ENCODE results near the gene SLC10A7. TPM values are rescaled to one million over a fixed set of nuclear protein-coding genes. Genes with fewer than 3 reads are reported as not detected.

Gene SLC10A7
- total RNA-seq, 1 donor from 2014 or later = 11.4 TPM

DNA sequence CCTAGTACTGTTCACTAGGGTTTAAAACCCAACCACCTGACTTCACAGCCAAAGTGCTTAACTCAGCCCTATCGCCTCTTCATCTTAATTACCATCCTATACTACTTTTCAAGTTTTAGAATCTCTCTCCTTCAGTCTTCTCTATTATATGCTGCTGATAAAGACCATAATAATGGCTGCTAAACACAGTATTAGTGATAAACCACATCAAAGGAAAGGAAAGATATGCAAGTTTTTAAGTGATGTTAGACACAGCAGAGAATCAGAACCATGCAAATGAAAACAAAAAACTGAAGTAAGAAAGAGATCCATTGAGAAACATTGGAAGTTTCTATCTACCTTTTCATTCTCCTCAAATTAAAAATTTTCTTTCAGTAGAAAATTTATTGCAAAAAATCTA lies 206.6 kb downstream of the SLC10A7 start:
- Histone ChIP-seq H3K9me3 (no peaks in the 10 kb centered on the region), H3K4me3 (no peak overlapping the region), H3K27ac (no peak overlapping the region), H3K36me3 (no peaks in the 10 kb centered on the region), H3K4me1 (no peaks in the 10 kb centered on the region), H3K27me3 (no peaks in the 10 kb centered on the region)
- DNase-seq (ENCODE audit: low spot score in 2 of 2) = no peak
- TF ChIP-seq, protein P1, sequence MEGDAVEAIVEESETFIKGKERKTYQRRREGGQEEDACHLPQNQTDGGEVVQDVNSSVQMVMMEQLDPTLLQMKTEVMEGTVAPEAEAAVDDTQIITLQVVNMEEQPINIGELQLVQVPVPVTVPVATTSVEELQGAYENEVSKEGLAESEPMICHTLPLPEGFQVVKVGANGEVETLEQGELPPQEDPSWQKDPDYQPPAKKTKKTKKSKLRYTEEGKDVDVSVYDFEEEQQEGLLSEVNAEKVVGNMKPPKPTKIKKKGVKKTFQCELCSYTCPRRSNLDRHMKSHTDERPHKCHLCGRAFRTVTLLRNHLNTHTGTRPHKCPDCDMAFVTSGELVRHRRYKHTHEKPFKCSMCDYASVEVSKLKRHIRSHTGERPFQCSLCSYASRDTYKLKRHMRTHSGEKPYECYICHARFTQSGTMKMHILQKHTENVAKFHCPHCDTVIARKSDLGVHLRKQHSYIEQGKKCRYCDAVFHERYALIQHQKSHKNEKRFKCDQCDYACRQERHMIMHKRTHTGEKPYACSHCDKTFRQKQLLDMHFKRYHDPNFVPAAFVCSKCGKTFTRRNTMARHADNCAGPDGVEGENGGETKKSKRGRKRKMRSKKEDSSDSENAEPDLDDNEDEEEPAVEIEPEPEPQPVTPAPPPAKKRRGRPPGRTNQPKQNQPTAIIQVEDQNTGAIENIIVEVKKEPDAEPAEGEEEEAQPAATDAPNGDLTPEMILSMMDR (IDR thresholded peaks at IDR 0.05) = no peak
- intact Hi-C loops (cut with DNase I) = no loop called here

DNA sequence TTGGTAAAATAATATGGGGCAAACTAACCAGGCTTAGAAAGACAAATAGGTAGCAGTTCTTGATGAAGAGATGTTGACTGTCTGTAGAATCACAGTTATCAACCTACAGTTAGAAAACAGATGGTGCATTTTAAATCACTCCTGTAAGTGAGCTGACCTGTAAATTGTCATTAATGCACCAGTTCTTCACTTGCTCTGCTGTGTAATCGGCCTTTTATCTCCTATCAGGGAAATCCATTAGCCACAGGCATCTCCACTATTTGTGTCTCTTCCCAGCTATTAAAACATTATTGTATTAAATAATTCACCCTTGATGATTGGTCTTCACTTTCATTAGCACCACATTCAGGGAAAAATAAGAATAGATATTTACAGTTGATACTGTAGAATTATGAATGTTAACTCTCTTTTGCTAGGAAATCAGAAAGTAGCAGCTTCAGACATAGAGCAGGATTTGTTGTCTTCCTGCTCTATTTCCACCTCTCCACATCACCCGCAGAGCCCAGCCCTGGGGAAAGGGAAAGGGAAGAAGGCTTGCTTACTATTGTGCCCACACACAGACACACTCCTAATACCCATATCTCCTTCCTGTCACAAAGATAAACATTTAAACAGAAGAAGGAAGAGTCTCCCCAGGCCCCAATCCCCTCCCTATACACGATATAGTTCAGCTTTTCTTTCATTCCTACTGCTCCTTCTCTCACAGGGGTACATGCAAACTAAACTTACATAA lies 210.3 kb downstream of the SLC10A7 start:
- H3K9me3 ChIP-seq = no peaks in the 10 kb centered on the region
- no peak for DNase-seq (ENCODE audit: low spot score in 2 of 2)
- H3K27ac ChIP-seq = no peak overlapping the region
- H3K4me3 ChIP-seq = no peak overlapping the region
- no peaks in the 10 kb centered on the region for H3K27me3 ChIP-seq
- no peaks in the 10 kb centered on the region for H3K36me3 ChIP-seq
- intact Hi-C loops (cut with DNase I) = no loop called here
- no peaks in the 10 kb centered on the region for H3K4me1 ChIP-seq
- TF ChIP-seq, protein P1 (IDR thresholded peaks at IDR 0.05) = no peak

DNA sequence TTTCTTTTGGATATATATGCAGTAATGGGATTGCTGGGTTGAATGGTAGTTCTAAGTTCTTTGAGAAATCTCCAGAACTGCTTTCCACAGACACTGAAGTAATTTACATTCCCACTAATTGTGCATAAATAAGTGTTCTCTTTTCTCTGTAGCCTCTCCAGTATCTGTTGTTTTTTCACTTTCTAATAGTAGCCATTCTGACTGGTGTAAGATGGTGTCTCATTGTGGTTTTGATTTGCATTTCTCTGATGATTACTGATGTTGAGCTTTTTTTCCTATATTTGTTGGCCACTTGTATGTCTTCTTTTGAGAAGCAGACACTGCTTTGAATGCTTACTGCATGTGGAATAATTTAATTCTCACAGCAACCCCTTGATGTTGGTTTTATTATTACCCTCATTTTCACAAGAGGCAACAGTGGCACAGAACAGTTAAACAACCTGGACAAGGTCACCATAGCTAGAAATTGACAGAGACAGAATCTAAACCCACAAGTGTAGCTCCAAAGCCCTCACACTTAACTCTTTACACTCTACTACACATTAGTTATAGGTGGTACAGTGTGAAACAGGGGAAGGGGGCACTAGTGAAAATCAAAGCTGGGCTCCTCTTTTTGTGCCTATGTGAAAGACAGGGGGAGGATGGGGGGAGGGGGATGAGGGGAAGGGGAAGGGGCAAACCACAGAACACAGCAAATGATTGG lies 211.3 kb downstream of the SLC10A7 start:
- Histone ChIP-seq H3K9me3 (no peaks in the 10 kb centered on the region), H3K4me3 (no peak overlapping the region), H3K36me3 (no peaks in the 10 kb centered on the region), H3K27me3 (no peaks in the 10 kb centered on the region), H3K27ac (no peak overlapping the region), H3K4me1 (no peaks in the 10 kb centered on the region)
- TF ChIP-seq, protein P1 (IDR thresholded peaks at IDR 0.05) = no peak
- no peak for DNase-seq (ENCODE audit: low spot score in 2 of 2)
- intact Hi-C loops (cut with DNase I) = no loop called here

DNA sequence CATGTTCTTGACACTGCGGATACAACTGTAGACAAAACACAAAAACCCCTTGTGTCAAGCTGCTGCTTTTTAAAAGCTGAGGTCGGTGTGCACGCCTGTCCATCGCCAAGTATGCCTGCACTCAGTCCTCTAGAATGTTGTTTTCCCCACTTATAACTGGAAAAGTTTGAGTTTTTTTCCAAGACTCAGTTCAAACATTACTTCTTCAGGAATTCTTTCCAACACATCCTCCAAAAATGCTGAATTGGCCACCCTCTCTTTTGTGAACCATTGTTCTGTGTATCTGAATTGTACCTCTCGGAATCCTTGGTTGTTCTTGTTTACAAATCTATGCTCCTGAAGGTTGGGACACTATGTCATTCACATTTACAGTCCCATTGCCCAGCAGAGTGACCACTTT lies 212.8 kb downstream of the SLC10A7 start:
- intact Hi-C loops (cut with DNase I) = no loop called here
- TF ChIP-seq, protein P1 (IDR thresholded peaks at IDR 0.05) = no peak
- Histone ChIP-seq H3K27ac (peak overlapping the region in 1 of 2 donors; percentile 18), H3K4me3 (no peak overlapping the region), H3K4me1 (no peaks in the 10 kb centered on the region), H3K36me3 (no peaks in the 10 kb centered on the region), H3K9me3 (no peaks in the 10 kb centered on the region), H3K27me3 (no peaks in the 10 kb centered on the region)
- DNase-seq (ENCODE audit: low spot score in 2 of 2) = no peak

DNA sequence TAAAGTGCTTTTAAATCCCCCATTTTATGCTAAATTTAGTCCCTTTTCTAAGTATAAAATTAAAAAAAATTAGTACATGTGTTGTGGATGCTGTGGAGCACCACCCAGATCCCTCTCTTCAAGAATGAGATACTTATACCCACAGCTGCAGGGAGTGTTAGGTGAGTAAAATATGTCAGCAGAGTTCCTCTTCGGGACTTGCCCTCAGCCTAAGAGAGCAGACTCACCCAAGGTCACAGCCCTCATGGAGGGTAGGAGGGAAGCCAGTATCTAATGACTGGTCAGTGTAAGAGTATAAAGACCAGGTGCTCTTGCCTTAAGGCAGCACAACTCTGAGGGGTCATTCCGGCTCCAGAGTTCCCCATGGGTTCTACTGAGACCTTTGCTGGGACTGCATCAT lies 218.9 kb downstream of the SLC10A7 start:
- TF ChIP-seq, protein P1 (IDR thresholded peaks at IDR 0.05) = no peak
- no peaks in the 10 kb centered on the region for H3K9me3 ChIP-seq
- no peak for DNase-seq (ENCODE audit: low spot score in 2 of 2)
- no peaks in the 10 kb centered on the region for H3K4me1 ChIP-seq
- H3K36me3 ChIP-seq = no peaks in the 10 kb centered on the region
- no peak overlapping the region for H3K27ac ChIP-seq
- intact Hi-C loops (cut with DNase I) = no loop called here
- no peak overlapping the region for H3K4me3 ChIP-seq
- no peaks in the 10 kb centered on the region for H3K27me3 ChIP-seq

Measured in ascending aorta (tissue), 2 donors.